GM18909 (cell line): ENCODE results near the gene TBL3.
A peak's percentile ranks its signal among the peaks of the same experiment; 100 is the strongest.
"Not testable (repeated sequence)": the region's sequence is repeated elsewhere in the genome, so short reads cannot be mapped to it uniquely, and the experiment has no call there.

Experiments used
- ATAC-seq: cut with Tn5 transposase; IDR thresholded peaks from one replicate; pipeline ENCODE4 v1.9.1; 2021; ENCODE audit warnings: mild to moderate bottlenecking; ENCODE audit not compliant: unreplicated experiment, poor library complexity

Gene TBL3

DNA sequence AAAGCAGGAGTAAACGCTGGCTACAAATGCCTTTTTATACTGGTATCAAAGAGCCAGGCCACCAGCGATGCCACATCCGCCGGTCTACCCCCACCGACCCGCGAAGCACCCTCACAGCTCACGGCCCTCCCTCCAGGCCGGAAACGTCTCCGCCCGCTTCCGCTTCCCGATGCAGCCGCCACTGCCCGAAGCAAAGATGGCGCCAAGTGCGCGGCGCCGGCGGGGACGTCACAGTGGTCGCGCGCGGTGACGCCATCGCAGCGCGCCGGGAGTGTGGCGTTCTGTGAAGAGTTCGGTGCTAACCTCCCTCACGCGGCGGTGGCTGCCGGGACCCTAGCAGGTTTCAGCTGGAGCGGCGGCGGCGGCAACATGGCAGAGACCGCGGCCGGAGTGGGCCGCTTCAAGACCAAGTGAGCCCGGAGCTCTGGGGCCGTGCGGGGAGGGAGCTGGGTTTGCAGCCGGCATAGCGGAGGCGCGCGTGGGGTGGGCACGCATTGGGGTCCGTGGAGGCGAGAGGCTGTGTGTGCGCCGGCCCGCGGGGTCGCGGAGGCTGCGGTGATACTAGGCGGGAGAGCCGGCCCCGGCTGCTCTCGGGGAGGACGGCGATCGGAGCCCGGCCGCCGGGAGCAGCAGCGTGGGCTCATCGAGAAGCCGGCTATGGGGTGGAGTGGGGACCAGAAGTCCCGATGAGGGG, at the start of gene TBL3:
Gene TBL3 (plus strand): TSS at position 258 of the 694 bp plus-strand sequence. CDS start 112 bp downstream, at position 370.
- ATAC-seq, result peak; percentile 77

DNA sequence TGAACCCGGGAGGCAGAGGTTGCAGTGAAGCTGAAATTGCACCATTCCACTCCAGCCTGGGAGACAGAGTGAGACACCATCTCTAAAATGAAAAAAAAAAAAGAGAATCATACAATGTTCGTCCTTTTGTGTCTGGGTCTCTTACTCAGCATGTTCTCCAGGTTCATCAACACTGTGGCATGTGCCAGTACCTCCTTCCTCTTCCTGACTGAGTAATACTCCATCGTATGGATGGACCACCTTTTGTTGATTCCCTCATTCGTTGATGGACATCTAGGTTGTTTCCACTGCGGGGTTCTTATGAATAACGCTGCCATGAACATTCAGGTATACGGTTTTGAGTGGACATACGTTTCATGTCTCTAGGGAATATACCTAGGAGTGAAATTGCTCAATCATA, 49.5 kb upstream of the TBL3 start:
- ATAC-seq, result no peak

DNA sequence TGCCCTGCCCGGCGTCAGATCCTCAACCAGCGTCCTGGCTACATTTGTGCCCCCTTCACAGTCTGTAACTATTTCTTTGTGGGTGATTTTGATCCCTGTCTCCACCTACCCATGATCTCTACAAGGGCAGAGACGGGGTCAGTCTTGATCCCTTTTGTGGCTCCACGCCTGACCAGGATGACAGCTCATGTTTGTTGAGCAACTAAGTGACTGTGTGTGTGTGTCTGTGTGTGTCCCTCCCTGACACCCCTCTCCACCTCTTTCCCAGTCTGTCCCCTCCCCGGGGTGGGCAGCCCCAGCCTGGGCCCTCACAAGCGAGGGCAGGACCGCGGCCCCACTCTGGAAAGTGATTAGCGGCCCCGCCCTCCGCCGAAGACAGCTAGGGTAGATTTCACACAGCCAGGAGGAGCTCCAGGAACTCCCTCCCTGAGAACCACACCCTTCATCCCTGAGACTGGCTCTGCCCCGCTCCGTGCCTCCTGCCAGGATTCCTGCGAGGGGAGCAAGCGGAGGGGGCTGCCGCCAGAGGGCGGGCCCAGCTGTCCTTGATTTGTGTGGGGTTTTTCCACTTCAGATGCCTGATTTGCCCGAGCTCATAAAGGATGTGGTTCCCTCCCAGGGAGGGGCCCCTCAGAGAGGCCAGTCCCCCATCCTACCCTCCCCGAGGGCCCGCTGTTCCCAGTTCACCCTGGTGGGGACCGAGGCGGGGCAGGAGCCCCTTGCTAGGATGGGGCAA, 48.4 kb upstream of the TBL3 start:
- no peak for ATAC-seq

DNA sequence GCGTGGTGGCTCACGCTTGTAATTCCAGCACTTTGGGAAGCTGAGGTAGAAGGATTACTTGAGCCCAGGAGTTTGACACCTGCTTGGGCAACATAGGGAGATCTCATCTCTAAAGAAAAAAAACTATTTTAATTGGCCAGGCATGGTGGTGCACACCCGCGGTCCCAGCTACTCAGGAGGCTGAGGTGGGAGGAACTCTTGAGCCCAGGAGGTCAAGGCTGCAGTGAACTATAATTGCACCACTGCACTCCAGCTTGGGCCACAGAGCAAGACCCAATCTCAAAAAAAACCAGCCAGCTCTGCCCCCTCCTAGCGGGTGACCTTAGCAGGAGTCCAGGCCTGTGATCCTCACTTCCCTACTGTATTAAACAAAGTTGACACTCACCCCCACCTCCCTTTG, 47.8 kb upstream of the TBL3 start:
- no peak for ATAC-seq

DNA sequence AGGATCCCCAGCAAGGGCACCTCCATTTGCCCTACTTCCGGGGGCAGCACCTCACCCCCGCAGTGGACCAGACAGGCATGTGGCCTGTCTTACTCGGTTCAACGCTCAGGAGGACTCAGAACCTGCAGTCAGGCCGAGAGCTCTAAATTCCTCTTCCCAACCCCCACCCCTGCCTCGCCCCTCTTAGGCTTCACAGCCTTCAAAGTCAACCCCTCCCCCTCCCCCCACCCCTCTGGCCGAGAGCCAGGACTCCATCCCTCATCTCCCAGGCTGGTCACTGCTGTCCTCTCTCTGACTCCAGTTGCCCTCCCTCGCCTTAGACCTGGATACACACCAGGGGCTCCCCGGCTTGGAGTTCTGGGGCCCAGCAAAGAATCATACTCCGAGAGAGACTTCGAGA, 45.6 kb upstream of the TBL3 start:
- ATAC-seq, result no peak

DNA sequence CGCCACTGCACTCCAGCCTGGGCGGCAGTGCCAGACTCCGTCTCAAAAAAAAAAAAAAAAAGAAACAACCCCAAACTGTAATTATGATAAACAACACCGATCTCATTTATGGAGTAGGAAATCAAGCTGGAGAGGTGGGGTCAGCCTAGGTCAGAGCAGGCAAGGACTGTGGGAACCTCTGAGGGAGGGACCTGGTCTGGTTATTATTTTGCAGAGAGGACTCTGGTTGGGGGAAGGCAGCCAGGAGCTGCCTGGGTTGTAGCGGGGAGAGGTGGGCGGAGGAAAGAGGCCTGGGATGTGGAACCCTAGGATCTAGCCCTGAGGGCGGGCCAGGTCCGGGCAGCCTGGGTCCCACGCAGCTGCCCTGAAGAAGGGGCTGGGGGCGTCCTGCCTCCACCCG, 42.7 kb upstream of the TBL3 start:
- ATAC-seq, result no peak

DNA sequence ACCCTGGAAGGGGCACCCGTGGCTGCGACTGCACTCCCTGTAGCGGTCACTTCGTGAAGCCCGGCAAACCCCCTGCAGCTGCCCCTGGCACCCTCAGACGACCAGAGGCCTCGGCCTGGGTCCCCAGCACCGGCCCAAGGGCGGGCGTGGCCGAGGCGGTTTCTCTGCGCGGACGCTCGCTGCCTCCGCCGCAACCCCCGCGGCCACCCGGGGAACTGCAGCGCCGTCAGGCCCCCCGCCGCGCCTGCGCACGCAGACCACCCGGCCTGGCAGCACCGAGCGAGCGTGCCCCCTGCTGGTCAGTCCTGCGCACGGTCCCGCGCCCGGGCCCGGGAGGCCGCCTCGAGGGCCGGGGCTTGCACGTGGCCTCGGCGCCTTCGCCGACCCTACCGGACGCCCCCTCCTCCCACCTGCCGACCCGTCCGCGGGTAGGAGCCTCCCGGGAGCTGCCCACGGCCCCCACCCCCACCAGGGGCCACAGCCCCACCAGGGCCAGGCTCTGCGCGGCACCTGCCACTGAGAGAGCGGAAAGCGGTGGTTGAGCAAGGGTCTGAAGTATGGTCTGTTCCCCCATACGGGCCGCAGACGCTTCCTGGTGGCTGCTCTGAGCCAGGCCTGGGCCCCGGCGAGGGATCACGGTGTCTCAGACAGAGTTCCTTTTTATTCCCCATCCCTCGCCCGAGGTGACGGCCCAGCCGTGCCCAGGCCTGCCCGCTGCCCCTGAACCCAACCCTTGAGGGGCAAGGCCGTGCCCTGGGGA, 42.1 kb upstream of the TBL3 start:
- peak; percentile 90 for ATAC-seq

DNA sequence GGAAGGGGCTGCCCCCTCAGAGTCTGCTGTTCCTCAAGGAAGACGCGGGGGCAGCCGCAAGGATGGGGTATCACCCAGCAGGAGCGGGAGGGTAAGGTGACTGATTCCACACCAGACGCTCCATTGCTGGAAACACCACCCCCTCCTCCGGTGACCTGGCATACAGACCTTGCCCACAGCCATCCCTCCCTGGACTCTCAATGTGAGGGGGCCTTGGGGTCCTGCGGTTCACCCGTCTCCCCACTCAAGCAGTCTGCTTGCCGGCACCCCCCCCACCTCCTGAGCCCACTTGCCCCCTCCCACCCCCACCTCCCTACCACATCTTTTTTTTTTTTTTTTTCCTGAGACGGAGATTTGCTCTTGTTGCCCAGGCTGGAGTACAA, 41.5 kb upstream of the TBL3 start:
- no peak for ATAC-seq

DNA sequence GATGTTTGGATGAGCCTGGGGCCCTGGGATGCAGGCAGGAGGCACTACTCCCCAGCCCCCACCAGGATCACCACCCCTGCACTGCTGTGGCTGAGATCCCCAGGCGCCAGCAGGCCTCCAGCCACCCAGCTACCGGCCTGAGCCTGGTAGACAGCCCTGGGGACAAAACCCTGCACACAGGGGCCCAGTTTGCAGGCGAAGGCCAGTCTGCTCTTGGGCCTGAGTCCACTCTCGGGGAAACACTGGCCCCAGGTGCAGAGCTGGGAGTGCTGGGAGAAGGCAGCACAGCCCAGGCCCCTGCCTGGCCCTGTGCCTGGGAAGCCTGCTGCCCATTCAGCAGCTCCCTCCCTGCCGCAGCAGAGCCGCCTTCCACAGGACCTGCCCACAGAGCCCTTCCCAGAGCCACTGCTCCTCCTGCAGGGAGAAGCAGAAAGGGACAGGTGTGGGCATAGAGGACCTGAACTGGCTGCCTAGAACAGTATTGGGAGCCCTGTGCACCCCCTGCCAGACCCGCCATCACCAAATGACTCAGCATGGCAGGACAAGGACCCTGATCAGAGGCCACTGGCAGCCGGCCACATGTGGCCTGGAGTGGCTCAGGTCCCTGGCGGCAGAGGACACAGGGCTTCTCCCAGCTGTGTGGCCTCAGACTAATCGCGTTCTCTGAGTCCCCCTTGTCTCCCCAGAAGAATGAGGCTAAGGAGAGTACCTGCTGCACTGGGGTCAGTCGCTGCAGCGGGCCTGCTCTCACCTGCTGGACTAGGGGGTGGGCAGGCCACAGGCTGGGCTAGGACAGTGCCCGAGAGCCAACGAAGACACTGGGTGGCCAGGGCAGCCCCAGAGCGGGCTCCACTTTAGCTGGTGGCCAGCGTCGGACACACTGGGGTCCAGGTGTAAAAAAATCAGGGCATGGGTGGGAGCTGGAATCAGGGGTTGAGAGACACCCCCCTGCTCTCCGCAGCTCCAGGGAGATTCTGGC, 39.5 kb upstream of the TBL3 start:
- ATAC-seq, result no peak

DNA sequence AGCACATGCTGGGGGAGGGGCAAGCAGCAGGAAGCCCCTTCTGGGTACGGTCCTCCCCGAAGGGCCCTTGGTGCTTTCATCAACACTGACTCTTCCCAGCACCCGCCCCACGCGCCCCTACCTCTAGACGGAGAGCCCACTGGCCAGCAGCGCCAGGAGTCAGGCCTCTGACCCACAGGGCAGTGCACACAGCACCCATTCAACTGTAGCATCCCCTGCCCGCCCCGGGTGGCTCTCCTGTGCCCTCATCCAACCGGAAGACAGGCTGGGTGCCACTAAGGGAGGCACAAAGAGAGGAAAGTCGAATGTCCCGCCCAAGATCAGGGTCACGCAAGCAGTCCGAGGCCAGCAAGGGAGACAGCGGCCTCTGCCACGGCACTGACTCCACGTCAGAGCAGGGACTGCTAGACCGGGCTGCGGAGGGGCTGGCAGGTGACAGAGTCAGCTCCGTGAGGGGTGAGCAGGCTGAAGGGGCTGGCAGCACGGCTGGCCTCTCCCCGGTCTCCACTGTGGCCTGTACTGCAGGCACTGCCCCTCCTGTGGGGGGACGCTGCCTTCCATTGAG, 38.7 kb upstream of the TBL3 start:
- ATAC-seq, result no peak

DNA sequence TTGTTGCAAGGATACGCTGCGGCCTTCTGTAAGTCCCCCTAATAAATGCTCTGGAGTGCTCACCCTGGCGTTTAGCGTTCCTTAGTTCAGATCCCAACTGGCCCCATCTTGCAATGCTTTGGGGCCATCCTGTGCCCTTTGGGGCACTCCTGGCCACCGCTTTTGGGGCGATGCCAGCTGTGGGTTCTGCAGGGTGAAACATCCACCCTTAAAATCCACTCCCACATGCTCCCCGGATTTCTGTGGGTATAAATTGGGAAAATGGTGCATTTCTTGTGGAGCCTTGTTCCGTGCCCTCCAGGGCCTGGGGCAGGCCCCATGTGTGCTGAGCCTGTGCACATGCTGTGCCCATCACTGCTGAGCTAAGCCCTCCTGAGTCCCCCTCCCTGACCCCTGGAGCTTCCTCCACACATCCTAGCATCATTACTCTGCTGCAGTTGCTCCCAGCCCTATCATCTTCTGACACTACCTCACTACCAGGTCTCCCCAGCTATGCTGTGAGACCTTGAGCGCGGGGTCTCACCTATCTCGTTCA, 34.8 kb upstream of the TBL3 start:
- ATAC-seq, result no peak

DNA sequence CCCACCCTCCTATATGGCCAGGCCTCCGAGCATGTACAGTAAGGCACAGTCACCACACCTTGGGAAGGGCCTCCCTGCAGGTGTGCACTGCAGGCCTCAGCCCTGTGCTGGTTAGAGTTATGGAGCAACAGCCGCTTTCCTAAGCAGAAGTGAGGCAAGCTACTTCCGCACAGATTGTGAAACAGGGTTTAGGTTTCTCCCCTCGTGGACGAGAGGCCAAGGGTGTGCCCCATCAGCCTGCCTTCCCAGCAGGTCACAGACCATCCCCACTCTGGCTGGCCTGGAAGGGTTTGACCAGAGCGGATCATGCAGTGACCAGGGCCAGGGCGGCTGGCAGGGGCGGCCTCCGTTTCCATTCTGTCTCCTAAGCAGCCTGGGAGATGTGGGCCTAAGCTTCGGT, 33.5 kb upstream of the TBL3 start:
- ATAC-seq, result no peak

DNA sequence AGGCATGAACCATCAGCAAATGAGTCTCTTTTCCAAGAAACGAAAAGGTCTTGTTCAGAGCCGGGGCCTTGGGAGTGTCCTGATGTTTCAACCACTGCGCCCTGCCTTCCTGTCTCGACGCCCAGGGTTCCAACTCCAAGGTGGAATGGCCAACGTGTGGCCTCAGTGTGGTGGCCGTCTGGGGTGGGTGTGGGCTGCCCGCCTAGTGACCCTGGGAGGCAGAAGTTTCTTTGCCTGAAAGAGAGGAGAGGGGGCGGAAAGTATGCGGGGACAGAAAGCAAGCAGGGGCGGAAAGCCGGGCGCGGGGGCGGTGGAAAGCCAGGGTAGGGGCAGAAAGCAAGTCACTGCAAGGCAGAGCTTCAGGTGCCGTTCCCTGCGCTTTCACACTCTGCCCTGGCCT, 32.9 kb upstream of the TBL3 start:
- ATAC-seq, result no peak

DNA sequence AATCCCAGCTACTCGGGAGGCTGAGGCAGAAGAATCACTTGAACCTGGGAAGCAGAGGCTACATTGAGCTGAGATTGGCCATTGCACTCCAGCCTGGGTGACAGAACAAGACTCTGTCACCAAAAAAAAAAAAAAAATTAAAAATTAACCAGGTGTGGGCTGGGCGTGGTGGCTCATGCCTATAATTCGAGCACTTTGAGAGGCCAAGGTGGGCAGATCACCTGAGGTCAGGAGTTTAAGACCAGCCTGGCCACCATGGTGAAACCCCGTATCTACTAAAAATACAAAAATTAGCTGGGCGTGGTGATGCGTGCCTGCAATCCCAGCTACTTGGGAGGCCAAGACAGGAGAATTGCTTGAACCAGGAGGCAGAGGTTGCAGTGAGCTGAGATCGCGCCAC, 32.0 kb upstream of the TBL3 start:
- not testable (repeated sequence) for ATAC-seq

DNA sequence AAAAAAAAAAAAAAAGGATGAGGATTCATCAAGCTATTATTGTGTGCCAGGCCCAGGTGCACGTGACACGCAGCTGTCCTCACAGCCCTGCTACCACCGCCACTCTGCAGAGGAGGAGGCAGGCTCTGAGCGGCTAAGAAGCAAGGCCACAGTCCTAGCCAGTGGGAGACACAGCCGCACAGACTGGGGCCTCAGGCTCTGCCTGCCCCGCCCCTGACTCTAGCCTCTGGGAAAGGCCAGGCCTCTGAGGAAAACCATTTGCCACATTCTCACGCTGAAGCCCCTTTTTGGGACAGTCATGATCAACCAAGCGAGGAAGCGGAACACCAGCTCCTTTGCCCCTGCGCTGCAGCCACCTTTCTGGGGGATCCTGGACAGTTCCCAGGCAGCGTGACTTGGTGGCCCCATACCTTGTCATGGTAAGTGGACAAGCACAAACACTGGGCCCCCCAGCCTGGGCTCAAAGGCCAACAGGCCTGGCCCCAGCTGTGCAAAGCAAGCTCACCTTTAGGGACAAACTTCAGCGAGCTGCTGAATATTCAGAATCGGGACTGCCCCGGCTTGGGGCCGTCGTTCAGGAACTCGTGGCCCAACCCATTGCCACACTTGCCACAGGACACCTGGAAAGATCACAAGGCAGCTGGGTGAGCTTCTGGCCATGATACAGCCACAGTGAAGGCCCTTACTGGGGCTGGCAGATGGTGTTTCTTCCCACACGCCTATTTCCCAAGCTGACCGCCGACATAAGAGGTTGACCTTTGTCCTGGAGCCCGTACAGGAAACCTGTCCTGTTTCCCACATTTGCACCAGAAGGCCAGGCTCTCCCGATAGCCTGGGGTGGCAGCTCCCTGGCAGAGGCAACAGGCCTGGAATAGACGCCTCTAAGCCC, 31.3 kb upstream of the TBL3 start:
- no peak for ATAC-seq

DNA sequence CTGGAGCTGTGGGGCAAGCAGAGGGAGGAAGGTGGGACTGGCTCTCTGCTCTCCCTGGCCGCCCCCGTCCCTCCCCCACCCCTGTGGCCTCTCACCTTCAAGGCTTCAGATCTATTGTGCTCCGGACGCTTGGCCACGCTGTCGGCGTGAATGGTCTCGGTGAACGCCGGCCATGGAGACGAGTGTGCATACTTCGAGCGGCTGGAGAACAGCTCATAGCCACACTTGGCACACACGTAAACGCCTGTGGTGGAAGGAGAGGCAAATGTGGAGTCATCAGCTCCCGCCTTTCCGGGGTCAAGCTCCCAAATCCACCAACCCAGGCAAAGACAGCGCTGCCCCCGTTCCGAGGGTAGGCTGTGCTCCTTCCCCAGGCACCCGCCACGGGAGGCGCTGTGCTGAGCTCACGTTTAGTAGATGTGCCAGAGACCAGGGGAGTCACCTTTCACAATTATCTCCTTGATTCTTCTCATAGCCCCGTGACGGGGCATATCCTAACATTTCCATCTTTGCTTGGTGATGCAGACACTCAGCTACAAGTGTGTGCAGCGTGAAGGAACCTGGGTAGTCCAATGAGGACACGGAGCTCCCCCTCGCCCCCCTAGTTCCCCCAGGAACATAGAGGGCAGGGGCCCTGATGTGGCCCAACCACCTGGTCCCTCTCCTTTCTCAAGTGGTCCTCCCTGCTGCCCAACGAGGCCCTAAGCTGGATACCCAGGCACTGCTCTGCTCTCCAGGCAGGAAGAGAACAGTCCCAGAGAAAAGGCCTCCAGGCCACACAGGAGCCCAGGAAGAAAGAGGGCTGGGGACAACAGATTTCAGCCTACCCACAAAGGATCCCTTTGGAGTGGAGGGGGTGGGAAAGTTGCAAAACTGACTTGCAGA, 30.4 kb upstream of the TBL3 start:
- no peak for ATAC-seq

DNA sequence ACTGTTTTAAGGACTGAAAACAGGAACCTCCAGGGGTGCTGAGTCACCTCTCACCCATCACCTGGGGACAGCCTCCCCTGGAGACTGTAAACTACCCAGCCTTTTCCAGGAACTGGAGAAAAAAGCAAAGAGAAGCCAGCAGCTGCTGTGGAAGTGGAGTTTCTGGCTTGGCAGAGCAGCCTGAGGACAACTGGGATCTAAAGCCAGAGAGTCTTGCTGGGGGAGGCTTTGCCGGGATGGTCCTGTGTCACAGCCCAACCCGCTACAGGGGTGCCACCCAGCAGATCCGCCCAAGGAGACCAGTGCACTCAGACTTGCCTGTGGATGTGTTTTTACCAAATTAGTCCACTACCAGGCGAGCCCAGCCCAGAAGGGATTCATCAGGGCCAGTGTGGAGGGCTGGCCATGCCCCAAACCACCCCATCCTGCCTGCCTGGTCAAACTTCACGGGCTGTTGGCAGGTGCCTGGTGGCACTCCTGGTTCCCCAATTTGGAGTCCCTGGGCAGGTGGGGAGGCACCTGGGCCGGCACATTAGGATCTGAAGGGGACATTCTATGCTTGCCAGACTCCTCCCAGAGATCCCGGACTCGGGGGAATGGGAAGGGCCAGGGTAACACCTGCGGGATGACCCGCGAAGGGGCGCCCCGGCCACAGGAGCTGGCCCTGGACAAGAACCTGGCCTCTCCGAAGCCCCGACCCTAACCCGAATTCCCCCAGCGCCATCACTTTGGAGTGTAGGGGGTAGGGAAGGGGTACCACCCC, 29.6 kb upstream of the TBL3 start:
- ATAC-seq, result no peak
